Panc1 (cell line): Measurements from ENCODE around the gene SORBS1. TPM values are rescaled to one million over a fixed set of nuclear protein-coding genes. Genes with fewer than 3 reads are reported as not detected.

Experiments used
- ATAC-seq: fragments of 200-7000 bp; cut with Tn5 transposase; 2 replicates; pipeline ENCODE4 v1.9.1; 2020; ENCODE audit warnings: mild to moderate bottlenecking, moderate library complexity
- BruUV-seq: library from RNA; stranded (reverse); fragments of 400-500 nt; replicated peaks from 2 replicates; lab custom pipeline; 2021; lab: Mats Ljungman, UMichigan
- CTCF ChIA-PET: fragments of 300-600 bp; sonication (Branson Sonifier 250); formaldehyde crosslinking; loops from one replicate; lab custom pipeline; 2022; ENCODE audit warnings: antibody characterized with exemption; lab: Charles Lee
- POLR2A ChIA-PET: fragments of 300-600 bp; sonication (Branson Sonifier 250); formaldehyde crosslinking; loops from one replicate; lab custom pipeline; 2022; ENCODE audit warnings: antibody characterized with exemption; lab: Charles Lee
- DNase-seq: peaks from one replicate; pipeline ENCODE4 v3.0.0-alpha.2; 2010; ENCODE audit warnings: low read depth, low spot score
- H3K27ac ChIP-seq: 2 replicates; pipeline ENCODE4 v1.5.1; 2011; ENCODE audit warnings: mild to moderate bottlenecking, low read length, inconsistent platforms
- H3K27me3 ChIP-seq: fragments of 200-500 bp; sonication (Bioruptor generic); 2 replicates; pipeline ENCODE4 v1.6.0; 2014; ENCODE audit warnings: low read length, inconsistent platforms; ENCODE audit not compliant: control insufficient read depth, insufficient read depth
- H3K36me3 ChIP-seq: fragments of 200-500 bp; sonication (Bioruptor generic); 2 replicates; pipeline ENCODE4 v1.5.1; 2014; ENCODE audit warnings: inconsistent platforms, mild to moderate bottlenecking, low read length, moderate library complexity; ENCODE audit not compliant: control insufficient read depth, insufficient read depth
- H3K4me1 ChIP-seq: 2 replicates; pipeline ENCODE4 v1.5.1; 2011; ENCODE audit warnings: inconsistent platforms, mild to moderate bottlenecking, low read length, moderate library complexity; ENCODE audit not compliant: control insufficient read depth, insufficient read depth
- H3K4me3 ChIP-seq, 2 experiments: 2 replicates each; pipeline ENCODE4 v1.5.1; 2011 to 2012; ENCODE audit warnings: low read depth in 2 of 2, low read length in 2 of 2, mild to moderate bottlenecking in 2 of 2, inconsistent platforms in 1 of 2, moderate library complexity in 1 of 2
- H3K9me3 ChIP-seq: fragments of 200-500 bp; sonication (Bioruptor generic); 2 replicates; pipeline ENCODE4 v1.5.1; 2014; ENCODE audit warnings: low read depth, mild to moderate bottlenecking, inconsistent platforms, low read length, moderate library complexity; ENCODE audit not compliant: control insufficient read depth, insufficient read depth
- POLR2AphosphoS5 ChIP-seq: IDR thresholded peaks from 2 replicates; pipeline ENCODE4 v1.6.1; 2012; ENCODE audit warnings: mild to moderate bottlenecking, low read depth, low read length, moderate library complexity
- SIN3A ChIP-seq: IDR thresholded peaks from 2 replicates; pipeline ENCODE4 v1.6.1; 2012; ENCODE audit warnings: low read depth, mild to moderate bottlenecking, low read length, moderate library complexity, borderline replicate concordance; ENCODE audit not compliant: insufficient read depth
- TCF7L2 ChIP-seq: IDR thresholded peaks from 2 replicates; pipeline ENCODE4 v1.6.1; 2011; ENCODE audit warnings: mild to moderate bottlenecking, low read depth, low read length, inconsistent platforms
- in situ Hi-C: cut with HindIII; loops from 2 replicates; pipeline ENCODE4 v1.10.0; 2016; ENCODE audit warnings: low sequenced_read_pairs, low pct_unique_long_range_greater_than_20kb
- intact Hi-C: fragments of 100-400 bp; cut with micrococcal nuclease; formaldehyde crosslinking; loops from one replicate; pipeline ENCODE4 v1.10.0; 2022; ENCODE audit not compliant: unreplicated experiment
- total RNA-seq: library from RNA; stranded (reverse); gene quantifications from one replicate; pipeline ENCODE4 v1.2.1, GENCODE V29; 2021; ENCODE audit not compliant: unreplicated experiment
- TF ChIP-seq, protein P1 (sequence below), 2 experiments: IDR thresholded peaks; 2 replicates each; pipeline ENCODE4 v1.6.1; 2011 to 2012; ENCODE audit warnings: low read depth in 2 of 2, control low read depth in 1 of 2, low read length in 1 of 2, mild to moderate bottlenecking in 1 of 2, moderate library complexity in 1 of 2; ENCODE audit not compliant: insufficient read depth in 1 of 2
- TF ChIP-seq, protein P2 (sequence below): fragments of 450-650 bp; IDR thresholded peaks from 2 replicates; pipeline ENCODE4 v1.5.1; 2017; ENCODE audit warnings: mild to moderate bottlenecking

SORBS1 gene
- total RNA-seq, 1 experiment from 2014 or later, result 29.4 TPM

DNA sequence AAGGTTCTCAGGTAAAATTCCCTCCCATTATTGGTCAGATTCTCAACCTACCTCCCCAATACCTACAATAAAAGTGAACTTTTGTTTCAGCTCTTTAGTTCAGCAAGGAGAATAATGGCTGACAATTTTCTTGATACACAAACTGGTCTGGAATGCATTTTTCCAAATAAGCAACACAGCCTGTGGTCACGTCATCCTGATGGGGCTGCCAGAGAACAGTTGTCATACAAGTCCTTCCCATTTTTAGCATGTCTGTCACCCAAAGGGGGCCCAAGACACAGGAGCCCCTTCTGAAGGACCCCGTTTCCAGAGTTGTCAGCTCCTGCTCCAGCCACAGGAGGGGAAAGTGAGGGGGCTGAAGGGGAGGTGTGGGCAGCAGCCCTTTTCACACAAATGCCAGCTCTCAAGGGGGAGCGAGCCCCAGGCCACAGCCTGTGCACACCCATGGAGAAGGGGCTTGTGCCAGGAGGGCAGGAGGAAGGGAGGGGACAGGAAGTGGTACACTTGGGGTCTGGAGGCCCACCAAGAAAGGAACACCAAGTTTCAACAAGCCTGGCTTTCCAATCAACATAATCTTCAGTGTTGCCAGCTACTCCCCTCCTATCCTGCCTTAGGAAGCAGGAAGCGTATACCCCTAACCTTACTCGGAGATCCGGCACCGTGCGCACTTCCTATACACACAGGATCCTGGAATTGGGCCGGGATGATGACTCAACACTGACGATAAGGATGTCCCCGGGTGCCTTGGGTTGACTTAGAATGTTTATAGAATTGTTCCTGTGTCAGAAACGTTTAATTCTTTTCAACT lies 227.0 kb downstream of the SORBS1 start:
- CTCF ChIA-PET, result no interaction called here
- Histone ChIP-seq H3K27ac (no peak overlapping the region), H3K27me3 (no peaks in the 10 kb centered on the region), H3K4me3 (no peak overlapping the region), H3K4me1 (peaks cover 3% of the 10 kb centered on the region; the same call in 1 of the 2 replicates), H3K9me3 (no peaks in the 10 kb centered on the region), H3K36me3 (no peaks in the 10 kb centered on the region)
- no peak for DNase-seq
- in situ Hi-C loops, result no loop called here
- no TSS peak for BruUV-seq
- TF ChIP-seq SIN3A (no peak), TCF7L2 (no peak), POLR2AphosphoS5 (no peak)
- TF ChIP-seq, protein P1, sequence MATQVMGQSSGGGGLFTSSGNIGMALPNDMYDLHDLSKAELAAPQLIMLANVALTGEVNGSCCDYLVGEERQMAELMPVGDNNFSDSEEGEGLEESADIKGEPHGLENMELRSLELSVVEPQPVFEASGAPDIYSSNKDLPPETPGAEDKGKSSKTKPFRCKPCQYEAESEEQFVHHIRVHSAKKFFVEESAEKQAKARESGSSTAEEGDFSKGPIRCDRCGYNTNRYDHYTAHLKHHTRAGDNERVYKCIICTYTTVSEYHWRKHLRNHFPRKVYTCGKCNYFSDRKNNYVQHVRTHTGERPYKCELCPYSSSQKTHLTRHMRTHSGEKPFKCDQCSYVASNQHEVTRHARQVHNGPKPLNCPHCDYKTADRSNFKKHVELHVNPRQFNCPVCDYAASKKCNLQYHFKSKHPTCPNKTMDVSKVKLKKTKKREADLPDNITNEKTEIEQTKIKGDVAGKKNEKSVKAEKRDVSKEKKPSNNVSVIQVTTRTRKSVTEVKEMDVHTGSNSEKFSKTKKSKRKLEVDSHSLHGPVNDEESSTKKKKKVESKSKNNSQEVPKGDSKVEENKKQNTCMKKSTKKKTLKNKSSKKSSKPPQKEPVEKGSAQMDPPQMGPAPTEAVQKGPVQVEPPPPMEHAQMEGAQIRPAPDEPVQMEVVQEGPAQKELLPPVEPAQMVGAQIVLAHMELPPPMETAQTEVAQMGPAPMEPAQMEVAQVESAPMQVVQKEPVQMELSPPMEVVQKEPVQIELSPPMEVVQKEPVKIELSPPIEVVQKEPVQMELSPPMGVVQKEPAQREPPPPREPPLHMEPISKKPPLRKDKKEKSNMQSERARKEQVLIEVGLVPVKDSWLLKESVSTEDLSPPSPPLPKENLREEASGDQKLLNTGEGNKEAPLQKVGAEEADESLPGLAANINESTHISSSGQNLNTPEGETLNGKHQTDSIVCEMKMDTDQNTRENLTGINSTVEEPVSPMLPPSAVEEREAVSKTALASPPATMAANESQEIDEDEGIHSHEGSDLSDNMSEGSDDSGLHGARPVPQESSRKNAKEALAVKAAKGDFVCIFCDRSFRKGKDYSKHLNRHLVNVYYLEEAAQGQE (IDR thresholded peaks at IDR 0.05; ENCODE audit: insufficient read depth in 1 of 2, low read depth in 2 of 2, low read length in 1 of 2), result no peak
- TF ChIP-seq, protein P2, sequence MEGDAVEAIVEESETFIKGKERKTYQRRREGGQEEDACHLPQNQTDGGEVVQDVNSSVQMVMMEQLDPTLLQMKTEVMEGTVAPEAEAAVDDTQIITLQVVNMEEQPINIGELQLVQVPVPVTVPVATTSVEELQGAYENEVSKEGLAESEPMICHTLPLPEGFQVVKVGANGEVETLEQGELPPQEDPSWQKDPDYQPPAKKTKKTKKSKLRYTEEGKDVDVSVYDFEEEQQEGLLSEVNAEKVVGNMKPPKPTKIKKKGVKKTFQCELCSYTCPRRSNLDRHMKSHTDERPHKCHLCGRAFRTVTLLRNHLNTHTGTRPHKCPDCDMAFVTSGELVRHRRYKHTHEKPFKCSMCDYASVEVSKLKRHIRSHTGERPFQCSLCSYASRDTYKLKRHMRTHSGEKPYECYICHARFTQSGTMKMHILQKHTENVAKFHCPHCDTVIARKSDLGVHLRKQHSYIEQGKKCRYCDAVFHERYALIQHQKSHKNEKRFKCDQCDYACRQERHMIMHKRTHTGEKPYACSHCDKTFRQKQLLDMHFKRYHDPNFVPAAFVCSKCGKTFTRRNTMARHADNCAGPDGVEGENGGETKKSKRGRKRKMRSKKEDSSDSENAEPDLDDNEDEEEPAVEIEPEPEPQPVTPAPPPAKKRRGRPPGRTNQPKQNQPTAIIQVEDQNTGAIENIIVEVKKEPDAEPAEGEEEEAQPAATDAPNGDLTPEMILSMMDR, result no peak
- intact Hi-C loops, result no loop called here
- peak; percentile 69 for ATAC-seq
- POLR2A ChIA-PET, result no interaction called here

DNA sequence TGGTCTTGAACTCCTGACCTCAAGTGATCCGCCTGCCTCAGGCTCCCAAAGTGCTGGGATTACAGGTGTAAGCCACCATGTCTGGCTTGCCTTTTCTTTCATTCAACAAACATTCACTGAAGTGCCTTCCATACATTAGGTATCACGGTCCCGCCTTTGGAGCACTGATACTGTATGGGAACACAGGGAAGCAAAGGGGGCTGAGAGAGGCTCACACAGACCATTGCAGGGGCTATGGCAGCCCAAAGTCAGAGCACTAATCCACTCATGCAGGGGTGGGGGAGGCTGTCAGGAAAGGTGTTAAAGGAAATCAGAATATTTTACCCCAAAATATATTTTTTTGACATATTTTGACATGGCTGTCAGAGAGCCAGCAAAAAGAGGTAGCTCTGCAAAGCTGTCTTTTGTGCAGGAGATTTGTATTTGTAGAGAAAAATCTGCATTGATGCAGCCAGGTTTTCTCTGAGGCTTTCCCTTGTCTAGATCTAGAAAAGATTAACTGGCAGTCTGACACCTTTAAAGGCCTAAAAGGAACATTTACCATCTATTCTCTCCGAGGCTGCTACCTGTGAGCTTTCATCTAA lies 228.4 kb downstream of the SORBS1 start:
- ATAC-seq, result no peak
- no peaks in the 10 kb centered on the region for H3K27me3 ChIP-seq
- H3K4me1 ChIP-seq, result peaks cover 3% of the 10 kb centered on the region; the same call in 1 of the 2 replicates
- ChIA-PET CTCF (no interaction called here), POLR2A (interaction anchor here (0.6 kb wide), 1 partner anchor 19 kb away, joined by 3 read pairs; no protein-coding TSS in a partner anchor)
- intact Hi-C loops, result no loop called here
- in situ Hi-C loops, result no loop called here
- no peaks in the 10 kb centered on the region for H3K36me3 ChIP-seq
- BruUV-seq, result no TSS peak
- no peak overlapping the region for H3K4me3 ChIP-seq
- DNase-seq, result no peak
- TF ChIP-seq, protein P1 (IDR thresholded peaks at IDR 0.05; ENCODE audit: insufficient read depth in 1 of 2, low read depth in 2 of 2, low read length in 1 of 2), result no peak
- no peak for TF ChIP-seq SIN3A
- TF ChIP-seq TCF7L2, result no peak
- no peak for TF ChIP-seq POLR2AphosphoS5
- TF ChIP-seq, protein P2, result no peak
- H3K27ac ChIP-seq, result no peak overlapping the region
- H3K9me3 ChIP-seq, result no peaks in the 10 kb centered on the region
